H1 (cell line): ENCODE results near the gene THOC6. TPM values are rescaled to one million over a fixed set of nuclear protein-coding genes. Genes with fewer than 3 reads are reported as not detected.

Source experiments
- CTCF ChIA-PET: fragments of 300-600 bp; sonication (Branson Sonifier 250); formaldehyde crosslinking; loops from one replicate; lab custom pipeline; 2021; ENCODE audit not compliant: partially characterized antibody; lab: Charles Lee
- POLR2A ChIA-PET: fragments of 300-600 bp; sonication (Branson Sonifier 250); formaldehyde crosslinking; loops from one replicate; lab custom pipeline; 2021; ENCODE audit warnings: inconsistent platforms; ENCODE audit not compliant: partially characterized antibody; lab: Charles Lee
- DNase-seq, 2 experiments: peaks; one replicate each; pipeline versions ENCODE4 v3.0.0 to v3.0.0-alpha.2; 2010 to 2022; ENCODE audit warnings: low spot score in 2 of 2, low read depth in 1 of 2, mixed read lengths in 1 of 2
- FAIRE-seq: peaks from 2 replicates; lab custom pipeline; 2011; peaks lifted over from hg19 to GRCh38; lab: Jason Lieb, UNC
- H2AFZ ChIP-seq: 2 replicates; pipeline ENCODE4 v1.8.1; 2012; ENCODE audit warnings: low read length, inconsistent platforms
- H2AK5ac ChIP-seq: 2 replicates; pipeline ENCODE4 v1.6.1; 2013; ENCODE audit warnings: low read depth, low read length
- H2BK120ac ChIP-seq: replicated peaks from 2 replicates; pipeline ENCODE3; 2013; ENCODE audit warnings: low read depth, low read length, inconsistent platforms
- H2BK12ac ChIP-seq: 2 replicates; pipeline ENCODE4 v1.6.1; 2013; ENCODE audit warnings: low read depth, low read length
- H2BK15ac ChIP-seq: 2 replicates; pipeline ENCODE4 v1.6.1; 2013; ENCODE audit warnings: low read length
- H2BK20ac ChIP-seq: 2 replicates; pipeline ENCODE4 v1.6.1; 2013; ENCODE audit warnings: low read length
- H2BK5ac ChIP-seq: 2 replicates; pipeline ENCODE4 v1.6.1; 2013; ENCODE audit warnings: low read depth, low read length
- H3K14ac ChIP-seq: 2 replicates; pipeline ENCODE4 v1.6.1; 2013; ENCODE audit warnings: inconsistent platforms; ENCODE audit not compliant: insufficient read length
- H3K18ac ChIP-seq: 2 replicates; pipeline ENCODE4 v1.6.1; 2013; ENCODE audit warnings: low read length; ENCODE audit errors: extremely low read depth
- H3K23ac ChIP-seq: 2 replicates; pipeline ENCODE4 v1.6.1; 2013; ENCODE audit warnings: inconsistent platforms; ENCODE audit not compliant: insufficient read length
- H3K23me2 ChIP-seq: 2 replicates; pipeline ENCODE4 v1.6.1; 2013; ENCODE audit warnings: low read depth, low read length
- H3K27ac ChIP-seq: 2 replicates; pipeline ENCODE4 v1.6.1; 2011; ENCODE audit warnings: low read depth, low read length, inconsistent platforms
- H3K27me3 ChIP-seq, 4 experiments: replicated peaks in 1 of 4; 1 replicate in 1 of 4; 2 replicates in 3 of 4; pipeline versions ENCODE4 v1.6.1 to v1.8.1; 2011 to 2013; ENCODE audit warnings: low read length in 3 of 4, mild to moderate bottlenecking in 3 of 4, inconsistent platforms in 2 of 4, mixed read lengths in 2 of 4, moderate library complexity in 1 of 4; ENCODE audit not compliant: control insufficient read depth in 3 of 4, insufficient read depth in 3 of 4; ENCODE audit errors: extremely low read depth in 1 of 4
- H3K36me3 ChIP-seq, 4 experiments: 2 replicates each; pipeline versions ENCODE4 v1.6.1 to v1.8.1; 2011 to 2013; ENCODE audit warnings: mild to moderate bottlenecking in 4 of 4, low read length in 3 of 4, moderate library complexity in 2 of 4, control low read depth in 1 of 4, inconsistent platforms in 1 of 4; ENCODE audit not compliant: insufficient read depth in 4 of 4, control insufficient read depth in 2 of 4
- H3K4ac ChIP-seq: replicated peaks from 2 replicates; pipeline ENCODE3; 2013; ENCODE audit warnings: low read length, low read depth, mixed read lengths, inconsistent platforms; ENCODE audit not compliant: insufficient read length
- H3K4me1 ChIP-seq, 4 experiments: replicated peaks in 1 of 4; 1 replicate in 1 of 4; 2 replicates in 3 of 4; pipeline versions ENCODE4 v1.6.1 to v1.8.1; 2011 to 2013; ENCODE audit warnings: low read length in 3 of 4, inconsistent platforms in 2 of 4, mixed read lengths in 1 of 4; ENCODE audit not compliant: insufficient read depth in 4 of 4, control insufficient read depth in 3 of 4
- H3K4me2 ChIP-seq, 2 experiments: 2 replicates each; pipeline versions ENCODE4 v1.6.1 to v1.8.1; 2011 to 2013; ENCODE audit warnings: low read depth in 2 of 2, low read length in 2 of 2, control low read depth in 1 of 2, inconsistent platforms in 1 of 2, mild to moderate bottlenecking in 1 of 2; ENCODE audit not compliant: insufficient read depth in 1 of 2
- H3K4me3 ChIP-seq, 4 experiments: fragments of 200-600, 300-600 bp in 1 of 4; sonication (generic), shearing (Covaris generic), sonication (Bioruptor Twin) in 1 of 4; 2 replicates each; pipeline versions ENCODE4 v1.5.1 to v1.8.1; 2011 to 2016; ENCODE audit warnings: low read length in 4 of 4, low read depth in 3 of 4, control low read depth in 2 of 4, inconsistent platforms in 2 of 4, mild to moderate bottlenecking in 2 of 4, mixed read lengths in 1 of 4, moderate library complexity in 1 of 4; ENCODE audit not compliant: insufficient read depth in 2 of 4; ENCODE audit errors: extremely low read depth in 1 of 4
- H3K56ac ChIP-seq: replicated peaks from 2 replicates; pipeline ENCODE3; 2013; ENCODE audit warnings: low read depth, mild to moderate bottlenecking, mixed read lengths, low read length, inconsistent platforms; ENCODE audit not compliant: insufficient read length
- H3K79me1 ChIP-seq: 2 replicates; pipeline ENCODE4 v1.6.1; 2013; ENCODE audit warnings: low read depth, low read length, control low read depth
- H3K79me2 ChIP-seq, 2 experiments: 2 replicates each; pipeline versions ENCODE4 v1.6.1 to v1.8.1; 2012 to 2013; ENCODE audit warnings: low read length in 2 of 2, mild to moderate bottlenecking in 2 of 2, inconsistent platforms in 1 of 2; ENCODE audit not compliant: insufficient read depth in 2 of 2, control insufficient read depth in 1 of 2
- H3K9ac ChIP-seq, 4 experiments: replicated peaks in 1 of 4; 1 replicate in 1 of 4; 2 replicates in 3 of 4; pipeline versions ENCODE4 v1.6.1 to v1.8.1; 2011 to 2013; ENCODE audit warnings: low read depth in 3 of 4, low read length in 3 of 4, control low read depth in 2 of 4, mild to moderate bottlenecking in 2 of 4, moderate library complexity in 2 of 4, inconsistent platforms in 1 of 4; ENCODE audit errors: extremely low read depth in 1 of 4
- H3K9me3 ChIP-seq, 2 experiments: 2 replicates each; pipeline versions ENCODE4 v1.6.1 to v1.8.1; 2012 to 2013; ENCODE audit warnings: mild to moderate bottlenecking in 2 of 2, moderate library complexity in 2 of 2, control low read depth in 1 of 2, inconsistent platforms in 1 of 2, low read depth in 1 of 2, low read length in 1 of 2, mixed read lengths in 1 of 2; ENCODE audit not compliant: insufficient read depth in 2 of 2
- H4K20me1 ChIP-seq, 2 experiments: replicated peaks in 1 of 2; 2 replicates each; pipeline versions ENCODE3 to v1.8.1; 2011 to 2013; ENCODE audit warnings: inconsistent platforms in 2 of 2, low read length in 2 of 2, mild to moderate bottlenecking in 1 of 2; ENCODE audit not compliant: insufficient read depth in 2 of 2, control insufficient read depth in 1 of 2
- H4K5ac ChIP-seq: 2 replicates; pipeline ENCODE4 v1.6.1; 2013; ENCODE audit warnings: low read length, low read depth, mixed read lengths, inconsistent platforms; ENCODE audit not compliant: insufficient read length
- H4K8ac ChIP-seq: 2 replicates; pipeline ENCODE4 v1.8.0; 2013; ENCODE audit warnings: mild to moderate bottlenecking, moderate library complexity, low read length, inconsistent platforms; ENCODE audit not compliant: insufficient read depth; ENCODE audit errors: extremely low read depth
- H4K91ac ChIP-seq: replicated peaks from 2 replicates; pipeline ENCODE3; 2013; ENCODE audit warnings: low read length, mixed read lengths, inconsistent platforms; ENCODE audit not compliant: insufficient read length
- ATF3 ChIP-seq: IDR thresholded peaks from 2 replicates; pipeline ENCODE4 v1.6.1; 2011; ENCODE audit warnings: low read depth, mild to moderate bottlenecking, low read length; ENCODE audit not compliant: insufficient read depth
- BCL11A ChIP-seq, 2 experiments: IDR thresholded peaks; one replicate each; pipeline ENCODE4 v1.6.1; 2011; ENCODE audit warnings: low read depth in 2 of 2, low read length in 2 of 2, mild to moderate bottlenecking in 2 of 2
- BRCA1 ChIP-seq: IDR thresholded peaks from 2 replicates; pipeline ENCODE4 v1.6.1; 2012; ENCODE audit warnings: low read depth, low read length, improper control_type of control experiment
- GABPA ChIP-seq: IDR thresholded peaks from 2 replicates; pipeline ENCODE4 v1.6.1; 2011; ENCODE audit warnings: mild to moderate bottlenecking, low read length, moderate library complexity, borderline replicate concordance; ENCODE audit not compliant: insufficient read depth
- RAD21 ChIP-seq, 2 experiments: IDR thresholded peaks in 1 of 2; conservative IDR thresholded peaks in 1 of 2; 2 replicates each; pipeline ENCODE4 v1.6.1; 2011; ENCODE audit warnings: low read depth in 2 of 2, low read length in 2 of 2, improper control_type of control experiment in 1 of 2, inconsistent platforms in 1 of 2, mild to moderate bottlenecking in 1 of 2, moderate library complexity in 1 of 2
- RFX5 ChIP-seq: IDR thresholded peaks from 2 replicates; pipeline ENCODE4 v1.6.1; 2011; ENCODE audit warnings: low read depth, low read length, improper control_type of control experiment, borderline replicate concordance
- RNF2 ChIP-seq: fragments of 200-900, 300-1000 bp; sonication (generic); IDR thresholded peaks from 2 replicates; pipeline ENCODE4 v1.7.1; 2016; ENCODE audit warnings: borderline replicate concordance, low read depth, mild to moderate bottlenecking, antibody characterized with exemption, low read length; ENCODE audit not compliant: poor library complexity, severe bottlenecking; ENCODE audit errors: missing control alignments
- SP1 ChIP-seq: IDR thresholded peaks from 2 replicates; pipeline ENCODE4 v1.6.1; 2011; ENCODE audit warnings: low read depth, low read length
- TCF12 ChIP-seq: IDR thresholded peaks from 2 replicates; pipeline ENCODE4 v1.6.1; 2011; ENCODE audit warnings: low read depth, mild to moderate bottlenecking, low read length
- WGBS, 2 experiments: shearing (Covaris generic) in 1 of 2; methylation state at CpG; one replicate each; pipeline versions ENCODE4 v1.1.6 to v1.1.7; 2013 to 2015; ENCODE audit warnings: low lambda C conversion rate in 2 of 2, mixed read lengths in 2 of 2, inconsistent platforms in 1 of 2, low coverage in 1 of 2, missing lambda C conversion rate in 1 of 2; ENCODE audit not compliant: insufficient replicate concordance in 2 of 2, insufficient coverage in 1 of 2, insufficient read length in 1 of 2; ENCODE audit errors: extremely low coverage in 1 of 2, missing lambda C conversion rate in 1 of 2; 5-methylcytosine and 5-hydroxymethylcytosine counted together
- polyA plus RNA-seq, 7 experiments: library from polyadenylated mRNA; depleted of rRNA in 3 of 7; stranded (reverse) in 5 of 7; unstranded in 2 of 7; fragments of >200 nt in 5 of 7; fragments of 200-250 nt in 2 of 7; gene quantifications; 1 replicate in 5 of 7; 2 replicates in 1 of 7; 4 replicates in 1 of 7; pipeline versions ENCODE4 v1.2.1 to v1.2.3, GENCODE V29; 2011 to 2013; ENCODE audit warnings: missing spikeins in 2 of 7, mixed read lengths in 2 of 7
- total RNA-seq: library from RNA; stranded (reverse); fragmentation: NEBNext Ultra II Directional; extraction: Animal tissue kit (Norgen Biotek cat#: 25700); gene quantifications from 2 replicates; pipeline ENCODE4 v1.2.1, GENCODE V29; 2021

Gene THOC6
- total and polyA plus RNA-seq, 2 of the 8 experiments (the other 6 are each of a cell fraction or from before 2014, with no cell fraction given): 78.5 to 111 TPM

DNA sequence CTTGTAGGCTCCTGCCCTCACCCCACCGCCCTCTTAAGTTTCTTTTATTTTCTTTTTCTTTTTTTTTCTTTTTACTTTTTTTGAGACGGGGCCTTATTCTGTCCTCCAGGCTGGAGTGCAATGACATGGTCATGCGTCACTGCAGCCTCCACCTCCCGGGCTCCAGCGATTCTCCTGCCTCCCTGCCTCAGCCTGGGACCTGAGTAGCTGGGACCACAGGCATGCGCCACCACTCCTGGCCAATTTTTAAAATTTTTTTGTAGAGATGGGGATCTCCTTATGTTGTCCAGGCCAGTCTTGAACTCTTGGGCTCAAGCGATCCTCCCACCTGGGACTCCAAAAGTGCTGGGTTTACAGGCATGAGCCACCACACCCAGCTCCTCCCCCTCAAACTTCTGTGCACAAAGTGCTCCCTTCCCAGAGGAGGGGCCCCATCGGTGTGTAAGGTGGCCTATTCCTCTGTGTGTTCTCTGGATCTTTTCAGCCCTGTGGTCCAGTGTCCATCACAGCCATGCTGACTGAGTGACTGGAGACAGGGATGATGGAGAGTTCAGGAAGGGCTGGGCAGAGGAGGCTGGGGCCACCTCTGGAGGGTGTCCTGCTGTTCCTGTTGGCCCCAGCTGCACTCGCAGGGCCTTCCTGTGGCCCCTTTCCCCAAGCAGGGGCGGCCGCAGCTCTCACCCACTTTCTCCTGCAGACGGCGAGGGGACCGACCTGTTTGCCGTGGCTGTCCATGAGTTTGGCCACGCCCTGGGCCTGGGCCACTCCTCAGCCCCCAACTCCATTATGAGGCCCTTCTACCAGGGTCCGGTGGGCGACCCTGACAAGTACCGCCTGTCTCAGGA is 32.7 kb downstream of the THOC6 start:
- no peak overlapping the region for H3K4ac ChIP-seq
- H4K91ac ChIP-seq: no peak overlapping the region
- H3K4me2 ChIP-seq: no peak overlapping the region
- peaks cover 5 to 17% (median 6%) of the 10 kb centered on the region in 4 experiments; a peak in 6 of 7 replicates for H3K4me1 ChIP-seq
- no peak overlapping the region for H3K4me3 ChIP-seq
- DNase-seq (no peak), FAIRE-seq (no peak)
- H2BK20ac ChIP-seq: no peak overlapping the region
- H2AFZ ChIP-seq: no peak overlapping the region
- no peaks in the 10 kb centered on the region for H3K79me2 ChIP-seq
- no peak overlapping the region for H2BK120ac ChIP-seq
- H4K8ac ChIP-seq: no peak overlapping the region
- H3K27me3 ChIP-seq: no peaks in the 10 kb centered on the region; a peak in 1 of 7 replicates
- no peaks in the 10 kb centered on the region for H3K9me3 ChIP-seq
- no peak overlapping the region for H3K14ac ChIP-seq
- POLR2A ChIA-PET: interaction anchor here (0.8 to 12.7 kb wide), 24 partner anchors 9 to 79 kb away, joined by 3 to 140 read pairs (median 5); partner anchors contain the start of genes CLDN6, HCFC1R1, THOC6 and TNFRSF12A
- H4K5ac ChIP-seq: no peak overlapping the region
- H2AK5ac ChIP-seq: no peak overlapping the region
- H2BK12ac ChIP-seq: no peak overlapping the region
- peaks cover 6% of the 10 kb centered on the region; the same call in 1 of the 2 replicates for H3K23me2 ChIP-seq
- no peaks in the 10 kb centered on the region; a peak in 1 of 8 replicates for H3K36me3 ChIP-seq
- H3K79me1 ChIP-seq: no peaks in the 10 kb centered on the region
- H3K9ac ChIP-seq: no peak overlapping the region
- no peak overlapping the region for H3K23ac ChIP-seq
- WGBS, 2 experiments: 91% methylated on average over 16 of the region's 19 CpGs; no CpG with 5 or more reads in 1 of the 2 experiments
- CTCF ChIA-PET: interaction anchor here (0.7 to 6.6 kb wide), 9 partner anchors 9 to 118 kb away, joined by 3 to 88 read pairs (median 4); no protein-coding TSS in a partner anchor
- H2BK5ac ChIP-seq: no peak overlapping the region
- TF ChIP-seq RFX5: no peak
- TF ChIP-seq BCL11A (IDR thresholded peaks at IDR 0.05; ENCODE audit: low read depth in 2 of 2, low read length in 2 of 2): no peak
- TF ChIP-seq SP1: no peak
- no peak for TF ChIP-seq TCF12
- TF ChIP-seq GABPA: no peak
- no peak for TF ChIP-seq RAD21 (IDR thresholded peaks at IDR 0.05 in 1 of 2, conservative IDR thresholded peaks at IDR 0.05 in 1 of 2; ENCODE audit: low read depth in 2 of 2, low read length in 2 of 2)
- no peak for TF ChIP-seq RNF2
- no peak for TF ChIP-seq ATF3
- TF ChIP-seq BRCA1: no peak
- H4K20me1 ChIP-seq: peaks cover 7% of the 10 kb centered on the region in 2 experiments
- no peak overlapping the region for H3K27ac ChIP-seq
- no peak overlapping the region for H2BK15ac ChIP-seq
- H3K56ac ChIP-seq: no peak overlapping the region
- no peak overlapping the region for H3K18ac ChIP-seq
